Measurements from ENCODE around the gene RPN1. TPM values are rescaled to one million over a fixed set of nuclear protein-coding genes. Genes with fewer than 3 reads are reported as not detected.

Gene RPN1
- total RNA-seq, 2 donors from 2014 or later: 126 to 133 TPM

GRCh38 chr3:128619146-128619890 lies 31.3 kb downstream of the RPN1 start:
- Histone ChIP-seq H3K9me3 (no peaks in the 10 kb centered on the region), H3K27ac (peak overlapping the region in 1 of 4 donors; percentile 76), H3K4me1 (peaks cover 35% of the 10 kb centered on the region), H3K4me3 (no peak overlapping the region), H3K27me3 (no peaks in the 10 kb centered on the region), H3K36me3 (replicated peaks in 1 of 2; ENCODE audit: insufficient read depth in 1 of 2, low read depth in 2 of 2) (peaks cover 9 to 25% of the 10 kb centered on the region in 2 donors)
- intact Hi-C loops (cut with DNase I): no loop called here
- no peak for TF ChIP-seq POLR2A (IDR thresholded peaks at IDR 0.05)
- TF ChIP-seq, protein P1, sequence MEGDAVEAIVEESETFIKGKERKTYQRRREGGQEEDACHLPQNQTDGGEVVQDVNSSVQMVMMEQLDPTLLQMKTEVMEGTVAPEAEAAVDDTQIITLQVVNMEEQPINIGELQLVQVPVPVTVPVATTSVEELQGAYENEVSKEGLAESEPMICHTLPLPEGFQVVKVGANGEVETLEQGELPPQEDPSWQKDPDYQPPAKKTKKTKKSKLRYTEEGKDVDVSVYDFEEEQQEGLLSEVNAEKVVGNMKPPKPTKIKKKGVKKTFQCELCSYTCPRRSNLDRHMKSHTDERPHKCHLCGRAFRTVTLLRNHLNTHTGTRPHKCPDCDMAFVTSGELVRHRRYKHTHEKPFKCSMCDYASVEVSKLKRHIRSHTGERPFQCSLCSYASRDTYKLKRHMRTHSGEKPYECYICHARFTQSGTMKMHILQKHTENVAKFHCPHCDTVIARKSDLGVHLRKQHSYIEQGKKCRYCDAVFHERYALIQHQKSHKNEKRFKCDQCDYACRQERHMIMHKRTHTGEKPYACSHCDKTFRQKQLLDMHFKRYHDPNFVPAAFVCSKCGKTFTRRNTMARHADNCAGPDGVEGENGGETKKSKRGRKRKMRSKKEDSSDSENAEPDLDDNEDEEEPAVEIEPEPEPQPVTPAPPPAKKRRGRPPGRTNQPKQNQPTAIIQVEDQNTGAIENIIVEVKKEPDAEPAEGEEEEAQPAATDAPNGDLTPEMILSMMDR (IDR thresholded peaks at IDR 0.05): no peak
- no peak for DNase-seq
- ATAC-seq: no peak
- WGBS, 2 donors: 66 to 78% methylated on average over 6 to 7 of the region's 7 CpGs

- Histone ChIP-seq H3K4me3 (no peak overlapping the region), H3K9me3 (no peaks in the 10 kb centered on the region), H3K36me3 (replicated peaks in 1 of 2; ENCODE audit: insufficient read depth in 1 of 2, low read depth in 2 of 2) (peaks cover 9 to 24% of the 10 kb centered on the region in 2 donors), H3K27me3 (no peaks in the 10 kb centered on the region), H3K27ac (peak overlapping the region; percentile 55 to 76 (median 68)), H3K4me1 (peaks cover 26% of the 10 kb centered on the region)
- WGBS, 2 donors: 42 to 59% methylated on average over 5 of the region's 5 CpGs
- intact Hi-C loops (cut with DNase I): no loop called here
- ATAC-seq (no peak), DNase-seq (no peak)
- no peak for TF ChIP-seq POLR2A (IDR thresholded peaks at IDR 0.05)
- TF ChIP-seq, protein P1 (IDR thresholded peaks at IDR 0.05): no peak
Observed at GRCh38 chr3:128618398-128618726, 32.3 kb downstream of the RPN1 start.

DNA sequence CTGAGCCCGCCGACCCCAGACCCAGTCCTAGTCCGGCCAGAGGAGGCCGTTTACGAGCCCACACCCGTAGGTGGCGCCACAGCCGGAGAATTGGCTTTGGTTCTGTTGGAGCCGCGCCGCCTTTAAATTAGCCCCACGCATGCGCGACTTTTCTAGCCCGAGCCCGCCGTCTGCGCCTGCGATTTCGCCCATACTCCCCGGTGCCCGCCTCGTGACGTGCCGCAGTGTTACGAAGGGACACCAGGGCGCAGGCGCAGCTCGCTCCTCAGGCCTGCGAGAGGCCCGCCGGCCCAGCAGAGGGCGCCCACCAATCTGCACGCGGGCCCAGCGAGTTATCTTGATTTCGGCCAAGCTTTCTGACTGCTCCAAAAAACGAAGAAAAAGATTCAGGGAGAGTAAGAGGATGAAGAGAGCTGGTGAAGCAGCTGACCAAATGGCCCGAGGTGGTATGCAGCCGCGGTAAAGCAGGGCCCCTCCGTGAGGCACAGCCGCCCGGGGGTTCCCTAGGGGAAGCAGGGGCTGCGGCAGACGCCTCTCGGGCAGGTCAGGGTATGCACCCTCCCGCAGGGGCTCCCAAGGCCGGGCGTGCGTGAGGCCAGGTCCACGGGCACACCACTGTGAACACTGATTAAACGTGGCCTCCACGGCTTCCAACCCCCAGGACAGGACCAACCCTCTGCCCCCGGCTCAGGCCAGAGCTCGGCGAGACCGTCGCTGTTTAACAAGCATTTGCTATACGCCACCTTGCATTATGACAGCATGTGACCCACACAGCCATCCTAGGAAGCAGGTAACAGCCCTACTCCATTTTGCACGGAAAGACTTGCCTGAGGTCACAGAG lies 32.8 kb downstream of the RPN1 start:
- H3K27ac ChIP-seq: peak overlapping the region; percentile 55 to 76 (median 68)
- intact Hi-C loops (cut with DNase I): no loop called here
- peak in 2 of 3 donors; percentile 17 to 28 for TF ChIP-seq POLR2A (IDR thresholded peaks at IDR 0.05)
- TF ChIP-seq, protein P1 (IDR thresholded peaks at IDR 0.05): peak; percentile 90 to 99 (median 96)
- H3K4me3 ChIP-seq: peak overlapping the region in 1 of 2 donors; percentile 20
- no peaks in the 10 kb centered on the region for H3K27me3 ChIP-seq
- DNase-seq (peak; percentile 97 to 99 (median 98)), ATAC-seq (peak; percentile 99)
- 2 to 7% methylated on average over 20 to 61 of the region's 61 CpGs for WGBS, 2 donors
- peaks cover 24% of the 10 kb centered on the region for H3K4me1 ChIP-seq
- no peaks in the 10 kb centered on the region for H3K9me3 ChIP-seq
- peaks cover 9 to 21% of the 10 kb centered on the region in 2 donors for H3K36me3 ChIP-seq (replicated peaks in 1 of 2; ENCODE audit: insufficient read depth in 1 of 2, low read depth in 2 of 2)

DNA sequence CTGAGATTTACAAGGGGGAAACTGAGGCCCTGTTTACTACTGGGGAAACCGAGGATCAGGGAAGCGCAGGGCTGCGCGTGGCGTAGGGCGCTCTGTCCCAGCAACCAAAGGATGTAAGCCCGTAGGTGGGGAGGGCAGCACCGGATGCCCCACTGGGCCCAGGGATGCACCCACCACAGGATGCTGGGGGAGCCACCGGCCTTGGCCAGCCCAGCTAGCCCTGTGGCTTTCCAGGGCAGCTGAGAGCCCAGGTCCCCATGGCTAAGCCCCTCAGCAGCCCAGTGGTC lies 33.4 kb downstream of the RPN1 start:
- peak overlapping the region; percentile 41 to 76 (median 63) for H3K27ac ChIP-seq
- no peak for TF ChIP-seq POLR2A (IDR thresholded peaks at IDR 0.05)
- TF ChIP-seq, protein P1 (IDR thresholded peaks at IDR 0.05): no peak
- no peaks in the 10 kb centered on the region for H3K27me3 ChIP-seq
- 49 to 90% methylated on average over 6 to 7 of the region's 9 CpGs for WGBS, 2 donors
- intact Hi-C loops (cut with DNase I): no loop called here
- no peaks in the 10 kb centered on the region for H3K9me3 ChIP-seq
- peaks cover 24% of the 10 kb centered on the region for H3K4me1 ChIP-seq
- ATAC-seq: no peak
- H3K4me3 ChIP-seq: no peak overlapping the region
- DNase-seq: no peak
- peaks cover 8 to 19% of the 10 kb centered on the region in 2 donors for H3K36me3 ChIP-seq (replicated peaks in 1 of 2; ENCODE audit: insufficient read depth in 1 of 2, low read depth in 2 of 2)
